Kidney (tissue), 14 donors: ENCODE results near the gene C1orf226. TPM values are rescaled to one million over a fixed set of nuclear protein-coding genes. Genes with fewer than 3 reads are reported as not detected.

Experiments used
- DNase-seq, 5 donors: peaks; one replicate each; pipeline ENCODE4 v3.0.0-alpha.2; 2013 to 2020
- FAIRE-seq: peaks from 2 replicates; lab custom pipeline; 2012; peaks lifted over from hg19 to GRCh38; lab: Jason Lieb, UNC
- H3K27ac ChIP-seq, 2 donors: one replicate each; pipeline ENCODE4 v1.7.0; 2013; ENCODE audit warnings: low read depth in 2 of 2, low read length in 2 of 2, inconsistent platforms in 1 of 2
- H3K27me3 ChIP-seq: one replicate; pipeline ENCODE4 v1.7.1; 2013; ENCODE audit warnings: low read length, inconsistent platforms; ENCODE audit not compliant: control insufficient read depth, insufficient read depth
- H3K36me3 ChIP-seq, 3 donors: one replicate each; pipeline versions ENCODE4 v1.7.0 to v1.7.1; 2013; ENCODE audit warnings: low read length in 3 of 3, control low read depth in 1 of 3, inconsistent platforms in 1 of 3; ENCODE audit not compliant: insufficient read depth in 3 of 3, control insufficient read depth in 2 of 3
- H3K4me1 ChIP-seq, 3 donors: one replicate each; pipeline versions ENCODE4 v1.7.0 to v1.7.1; 2013; ENCODE audit warnings: low read length in 3 of 3, inconsistent platforms in 1 of 3, low read depth in 1 of 3; ENCODE audit not compliant: control insufficient read depth in 2 of 3, insufficient read depth in 2 of 3
- H3K4me3 ChIP-seq, 3 donors: one replicate each; pipeline versions ENCODE4 v1.7.0 to v1.8.1; 2013; ENCODE audit warnings: low read length in 3 of 3, control low read depth in 1 of 3, inconsistent platforms in 1 of 3
- H3K9ac ChIP-seq, 3 donors: one replicate each; pipeline versions ENCODE4 v1.7.0 to v1.7.1; 2013; ENCODE audit warnings: low read length in 3 of 3, control low read depth in 1 of 3, inconsistent platforms in 1 of 3
- H3K9me3 ChIP-seq, 3 donors: one replicate each; pipeline versions ENCODE4 v1.7.0 to v1.7.1; 2013; ENCODE audit warnings: low read length in 3 of 3, control low read depth in 1 of 3, inconsistent platforms in 1 of 3; ENCODE audit not compliant: control insufficient read depth in 2 of 3, insufficient read depth in 1 of 3
- intact Hi-C: fragments of 100-400 bp; cut with DNase I; formaldehyde crosslinking; loops from one replicate; pipeline ENCODE4 v1.11.1; 2022
- polyA plus RNA-seq: library from polyadenylated mRNA; stranded (reverse); fragments of 350-450 nt; fragmentation: Illumina TruSeq; extraction: RNeasy Lipid Tissue Mini Kit (QIAGEN cat#74804); gene quantifications from one replicate; pipeline ENCODE4 v1.2.3, GENCODE V29; 2014; ENCODE audit warnings: low read depth, low replicate concordance; ENCODE audit not compliant: insufficient read depth
- total RNA-seq: library from RNA; stranded (reverse); fragmentation: NEBNext Ultra II Directional; extraction: Animal tissue kit (Norgen Biotek cat#: 25700); gene quantifications from one replicate; pipeline ENCODE4 v1.2.1, GENCODE V29; 2021
- TF ChIP-seq, protein P1 (sequence below): IDR thresholded peaks from 3 replicates; pipeline ENCODE4 v1.5.1; 2012; ENCODE audit warnings: mild to moderate bottlenecking, moderate library complexity, borderline replicate concordance; ENCODE audit not compliant: insufficient read depth; ENCODE audit errors: extremely low read depth
- donor health status: control.
- donor health status: control.
- donor health status: control.
- donor health status: control.
- donor health status: control.
- donor health status: DM: yes; HTN: yes; CAD: no.
- donor health status: Normal renal cell carcinoma (clear cell type).

C1orf226 gene
- total and polyA plus RNA-seq, 2 donors from 2014 or later, result 4.9 to 15.2 TPM

DNA sequence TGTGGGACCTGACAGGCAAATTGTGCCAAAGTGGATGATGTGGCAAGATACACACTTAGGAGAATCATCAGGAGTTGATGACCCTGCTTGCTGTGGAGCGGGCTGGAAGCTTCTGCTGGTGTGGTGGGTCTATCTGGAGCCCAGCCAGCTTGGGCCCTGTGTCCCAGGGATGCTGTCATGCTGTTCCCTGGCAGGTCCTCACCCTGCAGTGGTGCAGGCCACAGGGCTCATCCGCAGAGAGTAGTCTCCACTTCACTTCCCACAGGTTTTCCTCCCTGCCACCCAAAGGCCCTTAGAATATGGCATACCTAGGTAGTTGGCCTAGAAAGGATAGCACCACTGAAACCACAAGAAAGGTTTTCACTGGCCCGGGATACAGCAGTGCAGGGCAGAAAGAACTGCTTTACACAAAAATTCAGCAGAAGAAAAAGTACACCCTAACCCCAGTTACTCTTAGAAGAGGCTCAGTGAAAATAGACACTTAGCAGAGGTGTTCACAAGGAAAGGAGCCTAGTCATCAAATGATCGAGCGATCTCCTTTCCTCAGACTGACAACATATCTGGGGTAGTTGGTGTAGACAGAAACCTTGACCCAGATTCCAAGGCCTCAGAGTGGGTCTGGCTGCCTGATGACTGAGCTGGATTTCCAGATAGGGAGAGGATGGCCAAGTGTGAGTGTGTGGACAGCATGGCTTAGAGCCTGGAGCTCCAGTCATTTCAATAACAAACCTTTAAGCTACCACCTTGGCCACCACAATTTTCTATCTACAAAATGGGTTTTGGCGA lies 1.3 kb upstream of the C1orf226 start:
- H3K4me1 ChIP-seq, result peaks cover 0 to 5% (median 0%) of the 10 kb centered on the region in 3 donors
- H3K4me3 ChIP-seq, result no peak overlapping the region
- FAIRE-seq (no peak), DNase-seq (peak in 1 of 5 donors; percentile 60)
- intact Hi-C loops, result no loop called here
- H3K27me3 ChIP-seq, result no peaks in the 10 kb centered on the region
- TF ChIP-seq, protein P1, sequence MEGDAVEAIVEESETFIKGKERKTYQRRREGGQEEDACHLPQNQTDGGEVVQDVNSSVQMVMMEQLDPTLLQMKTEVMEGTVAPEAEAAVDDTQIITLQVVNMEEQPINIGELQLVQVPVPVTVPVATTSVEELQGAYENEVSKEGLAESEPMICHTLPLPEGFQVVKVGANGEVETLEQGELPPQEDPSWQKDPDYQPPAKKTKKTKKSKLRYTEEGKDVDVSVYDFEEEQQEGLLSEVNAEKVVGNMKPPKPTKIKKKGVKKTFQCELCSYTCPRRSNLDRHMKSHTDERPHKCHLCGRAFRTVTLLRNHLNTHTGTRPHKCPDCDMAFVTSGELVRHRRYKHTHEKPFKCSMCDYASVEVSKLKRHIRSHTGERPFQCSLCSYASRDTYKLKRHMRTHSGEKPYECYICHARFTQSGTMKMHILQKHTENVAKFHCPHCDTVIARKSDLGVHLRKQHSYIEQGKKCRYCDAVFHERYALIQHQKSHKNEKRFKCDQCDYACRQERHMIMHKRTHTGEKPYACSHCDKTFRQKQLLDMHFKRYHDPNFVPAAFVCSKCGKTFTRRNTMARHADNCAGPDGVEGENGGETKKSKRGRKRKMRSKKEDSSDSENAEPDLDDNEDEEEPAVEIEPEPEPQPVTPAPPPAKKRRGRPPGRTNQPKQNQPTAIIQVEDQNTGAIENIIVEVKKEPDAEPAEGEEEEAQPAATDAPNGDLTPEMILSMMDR, result no peak
- H3K9ac ChIP-seq, result no peak overlapping the region
- peaks cover 0 to 4% (median 0%) of the 10 kb centered on the region in 3 donors for H3K36me3 ChIP-seq
- H3K9me3 ChIP-seq, result no peaks in the 10 kb centered on the region
- no peak overlapping the region for H3K27ac ChIP-seq

DNA sequence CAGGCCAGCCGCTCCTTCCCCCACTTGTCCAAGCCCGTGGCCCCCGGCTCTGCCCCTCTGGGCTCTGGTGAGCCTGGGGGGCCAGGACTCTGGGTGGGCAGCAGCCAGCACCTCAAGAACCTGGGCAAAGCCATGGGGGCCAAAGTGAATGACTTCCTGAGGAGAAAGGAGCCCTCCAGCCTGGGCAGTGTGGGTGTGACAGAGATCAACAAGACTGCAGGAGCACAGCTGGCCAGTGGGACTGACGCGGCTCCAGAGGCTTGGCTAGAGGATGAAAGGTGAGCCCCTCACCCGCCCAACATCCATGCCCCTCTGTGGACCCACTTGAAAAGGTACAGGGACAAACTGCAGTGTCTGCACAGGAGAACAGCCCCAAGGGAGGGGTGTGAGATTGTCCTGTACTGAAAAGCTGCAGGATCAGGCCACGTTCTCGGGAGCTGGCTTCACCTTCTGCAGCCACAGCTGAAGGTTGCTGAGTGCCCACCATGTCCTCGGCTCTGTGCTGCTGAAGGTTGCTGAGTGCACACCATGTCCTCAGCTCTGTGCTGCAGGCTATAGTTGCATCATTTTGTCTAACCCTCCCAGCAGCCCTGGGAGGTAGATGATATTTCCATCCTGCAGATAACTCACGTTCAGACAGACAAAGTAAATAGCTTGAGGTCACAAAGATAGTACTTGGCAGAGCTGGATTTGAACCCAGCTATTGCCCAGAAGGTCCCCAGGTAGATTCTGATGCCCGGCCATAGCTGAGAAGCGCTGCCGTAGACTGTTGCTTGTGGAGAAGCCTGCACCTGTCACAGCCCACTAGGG lies 618 bp downstream of the C1orf226 start:
- no peaks in the 10 kb centered on the region for H3K9me3 ChIP-seq
- no peak overlapping the region for H3K4me3 ChIP-seq
- peaks cover 0 to 4% (median 0%) of the 10 kb centered on the region in 3 donors for H3K36me3 ChIP-seq
- no peaks in the 10 kb centered on the region for H3K27me3 ChIP-seq
- FAIRE-seq, result no peak
- TF ChIP-seq, protein P1, result no peak
- intact Hi-C loops, result no loop called here
- H3K9ac ChIP-seq, result no peak overlapping the region
- peaks cover 0 to 5% (median 0%) of the 10 kb centered on the region in 3 donors for H3K4me1 ChIP-seq
- H3K27ac ChIP-seq, result peak overlapping the region in 1 of 2 donors; percentile 71
- peak in 1 of 5 donors; percentile 61 for DNase-seq

DNA sequence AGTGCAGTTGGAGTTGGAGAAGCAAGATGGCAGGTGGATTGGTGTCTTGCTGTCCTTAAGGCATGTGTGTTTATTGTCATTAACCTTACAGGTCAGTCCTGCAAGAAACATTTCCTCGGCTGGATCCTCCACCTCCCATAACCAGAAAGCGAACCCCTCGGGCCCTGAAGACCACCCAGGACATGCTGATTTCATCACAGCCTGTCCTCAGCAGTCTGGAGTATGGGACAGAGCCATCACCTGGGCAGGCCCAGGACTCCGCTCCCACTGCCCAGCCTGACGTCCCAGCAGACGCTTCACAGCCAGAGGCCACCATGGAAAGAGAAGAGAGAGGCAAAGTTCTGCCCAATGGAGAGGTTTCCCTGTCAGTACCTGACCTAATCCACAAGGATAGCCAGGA lies 1.6 kb downstream of the C1orf226 start:
- H3K27ac ChIP-seq, result no peak overlapping the region
- intact Hi-C loops, result no loop called here
- H3K9ac ChIP-seq, result no peak overlapping the region
- H3K4me3 ChIP-seq, result no peak overlapping the region
- TF ChIP-seq, protein P1, result no peak
- peaks cover 0 to under 1% (median 0%) of the 10 kb centered on the region in 3 donors for H3K36me3 ChIP-seq
- H3K27me3 ChIP-seq, result no peaks in the 10 kb centered on the region
- H3K4me1 ChIP-seq, result peaks cover 0 to 5% (median 0%) of the 10 kb centered on the region in 3 donors
- H3K9me3 ChIP-seq, result no peaks in the 10 kb centered on the region
- FAIRE-seq, result no peak
- no peak for DNase-seq
